Fibroblast of lung (primary cell): Measurements from ENCODE around the gene IGF2BP2. TPM values are rescaled to one million over a fixed set of nuclear protein-coding genes. Genes with fewer than 3 reads are reported as not detected.

Source experiments
- DNase-seq, 2 donors: peaks; one replicate each; pipeline versions ENCODE4 v3.0.0 to v3.0.0-alpha.2; 2010; ENCODE audit warnings: low read depth in 2 of 2
- H2AFZ ChIP-seq: 2 replicates; pipeline ENCODE4 v1.5.1; 2012; ENCODE audit warnings: low read length, control low read depth, inconsistent platforms
- H3K27ac ChIP-seq: 2 replicates; pipeline ENCODE4 v1.5.1; 2011; ENCODE audit warnings: low read length, control low read depth; ENCODE audit not compliant: insufficient read depth
- H3K27me3 ChIP-seq: 2 replicates; pipeline ENCODE4 v1.5.1; 2011; ENCODE audit warnings: mild to moderate bottlenecking, low read length; ENCODE audit not compliant: control insufficient read depth, insufficient read depth
- H3K36me3 ChIP-seq: 2 replicates; pipeline ENCODE4 v1.5.1; 2011; ENCODE audit warnings: low read length; ENCODE audit not compliant: control insufficient read depth, insufficient read depth
- H3K4me1 ChIP-seq: 2 replicates; pipeline ENCODE4 v1.5.1; 2011; ENCODE audit warnings: low read length; ENCODE audit not compliant: control insufficient read depth, insufficient read depth; ENCODE audit errors: extremely low read depth
- H3K4me2 ChIP-seq: 2 replicates; pipeline ENCODE4 v1.5.1; 2011; ENCODE audit warnings: low read length, control low read depth; ENCODE audit not compliant: insufficient read depth; ENCODE audit errors: extremely low read depth
- H3K4me3 ChIP-seq, 4 experiments: fragments of 200-600 bp in 1 of 4; sonication (generic) in 1 of 4; replicated peaks in 1 of 4; 2 replicates each; pipeline ENCODE4 v1.5.1; 2011 to 2016; ENCODE audit warnings: low read length in 4 of 4, low read depth in 3 of 4, mild to moderate bottlenecking in 3 of 4, control low read depth in 2 of 4, inconsistent platforms in 1 of 4, mixed read lengths in 1 of 4; ENCODE audit not compliant: insufficient read depth in 1 of 4; ENCODE audit errors: control extremely low read depth in 1 of 4
- H3K79me2 ChIP-seq: 2 replicates; pipeline ENCODE4 v1.5.1; 2012; ENCODE audit warnings: mild to moderate bottlenecking, low read length, inconsistent platforms; ENCODE audit not compliant: control insufficient read depth, insufficient read depth
- H3K9ac ChIP-seq: 2 replicates; pipeline ENCODE4 v1.5.1; 2011; ENCODE audit warnings: mild to moderate bottlenecking, low read length, control low read depth; ENCODE audit not compliant: insufficient read depth
- H3K9me3 ChIP-seq: 2 replicates; pipeline ENCODE4 v1.5.1; 2012; ENCODE audit warnings: low read depth, low read length; ENCODE audit not compliant: control insufficient read depth, insufficient read depth
- H4K20me1 ChIP-seq: 2 replicates; pipeline ENCODE4 v1.5.1; 2011; ENCODE audit warnings: low read length; ENCODE audit not compliant: control insufficient read depth, insufficient read depth; ENCODE audit errors: extremely low read depth
- EZH2 ChIP-seq: IDR thresholded peaks from 2 replicates; pipeline ENCODE4 v1.5.1; 2012; ENCODE audit warnings: low read length, control low read depth, mild to moderate bottlenecking; ENCODE audit errors: missing control alignments
- polyA plus RNA-seq, 2 donors: library from polyadenylated mRNA; depleted of rRNA in 1 of 2; stranded (reverse) in 1 of 2; unstranded in 1 of 2; fragments of >200 nt; gene quantifications; 2 replicates each; pipeline ENCODE4 v1.2.1, GENCODE V29; 2011 to 2012; ENCODE audit warnings: missing spikeins in 1 of 2
- total RNA-seq: library from RNA; depleted of rRNA; stranded (reverse); fragments of >200 nt; gene quantifications from 2 replicates; pipeline ENCODE4 v1.2.1, GENCODE V29; 2014
- TF ChIP-seq, protein P1 (sequence below), 2 donors: IDR thresholded peaks in 1 of 2; conservative IDR thresholded peaks in 1 of 2; 1 replicate in 1 of 2; 2 replicates in 1 of 2; pipeline ENCODE4 v1.5.1; 2011 to 2012; ENCODE audit warnings: low read length in 2 of 2, control low read depth in 1 of 2, inconsistent platforms in 1 of 2, low read depth in 1 of 2, mild to moderate bottlenecking in 1 of 2

The IGF2BP2 gene
- total and polyA plus RNA-seq, 2 donors (not counting 1 experiment from before 2014, with no cell fraction given) = 5.5 to 46.1 TPM

GRCh38 chr3:185741586-185741985, 83.3 kb downstream of the IGF2BP2 start:
- no peaks in the 10 kb centered on the region for H3K9me3 ChIP-seq
- no peaks in the 10 kb centered on the region for H4K20me1 ChIP-seq

DNA sequence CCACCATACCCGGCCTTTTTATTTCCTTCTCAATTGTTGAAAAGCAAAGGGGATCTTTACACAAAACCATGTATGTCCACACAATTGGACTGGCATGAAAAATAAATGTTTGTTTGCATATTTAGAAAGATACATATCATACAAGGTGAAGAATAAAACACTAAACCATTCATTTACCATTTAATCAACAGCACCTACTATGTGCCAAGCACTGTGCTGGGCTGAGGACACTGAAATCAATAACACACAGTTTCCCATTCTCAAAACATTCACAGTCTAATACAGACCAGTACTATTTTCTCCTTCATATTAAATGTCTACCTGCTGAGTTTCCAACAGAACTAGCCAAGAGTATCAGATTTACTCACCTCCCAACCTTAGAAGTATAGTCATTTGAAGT, 84.7 kb downstream of the IGF2BP2 start:
- no peak for TF ChIP-seq EZH2
- TF ChIP-seq, protein P1, sequence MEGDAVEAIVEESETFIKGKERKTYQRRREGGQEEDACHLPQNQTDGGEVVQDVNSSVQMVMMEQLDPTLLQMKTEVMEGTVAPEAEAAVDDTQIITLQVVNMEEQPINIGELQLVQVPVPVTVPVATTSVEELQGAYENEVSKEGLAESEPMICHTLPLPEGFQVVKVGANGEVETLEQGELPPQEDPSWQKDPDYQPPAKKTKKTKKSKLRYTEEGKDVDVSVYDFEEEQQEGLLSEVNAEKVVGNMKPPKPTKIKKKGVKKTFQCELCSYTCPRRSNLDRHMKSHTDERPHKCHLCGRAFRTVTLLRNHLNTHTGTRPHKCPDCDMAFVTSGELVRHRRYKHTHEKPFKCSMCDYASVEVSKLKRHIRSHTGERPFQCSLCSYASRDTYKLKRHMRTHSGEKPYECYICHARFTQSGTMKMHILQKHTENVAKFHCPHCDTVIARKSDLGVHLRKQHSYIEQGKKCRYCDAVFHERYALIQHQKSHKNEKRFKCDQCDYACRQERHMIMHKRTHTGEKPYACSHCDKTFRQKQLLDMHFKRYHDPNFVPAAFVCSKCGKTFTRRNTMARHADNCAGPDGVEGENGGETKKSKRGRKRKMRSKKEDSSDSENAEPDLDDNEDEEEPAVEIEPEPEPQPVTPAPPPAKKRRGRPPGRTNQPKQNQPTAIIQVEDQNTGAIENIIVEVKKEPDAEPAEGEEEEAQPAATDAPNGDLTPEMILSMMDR (conservative IDR thresholded peaks at IDR 0.05 in 1 of 2, IDR thresholded peaks at IDR 0.05 in 1 of 2; ENCODE audit: low read depth in 1 of 2, low read length in 2 of 2) = no peak
- no peaks in the 10 kb centered on the region for H4K20me1 ChIP-seq
- no peaks in the 10 kb centered on the region for H3K27me3 ChIP-seq
- H3K36me3 ChIP-seq = no peaks in the 10 kb centered on the region
- H3K4me1 ChIP-seq = peaks cover 19% of the 10 kb centered on the region
- no peak overlapping the region for H2AFZ ChIP-seq
- no peak overlapping the region for H3K4me3 ChIP-seq
- H3K27ac ChIP-seq = no peak overlapping the region
- H3K4me2 ChIP-seq = no peak overlapping the region
- no peak overlapping the region for H3K9ac ChIP-seq
- H3K9me3 ChIP-seq = no peaks in the 10 kb centered on the region
- peaks cover 72% of the 10 kb centered on the region for H3K79me2 ChIP-seq
- no peak for DNase-seq

More at GRCh38 chr3:185741586-185741985, 83.3 kb downstream of the IGF2BP2 start:
- TF ChIP-seq, protein P1 (conservative IDR thresholded peaks at IDR 0.05 in 1 of 2, IDR thresholded peaks at IDR 0.05 in 1 of 2; ENCODE audit: low read depth in 1 of 2, low read length in 2 of 2) = no peak
- no peak for TF ChIP-seq EZH2
- Histone ChIP-seq H3K27ac (no peak overlapping the region), H2AFZ (no peak overlapping the region), H3K4me2 (no peak overlapping the region), H3K9ac (no peak overlapping the region), H3K27me3 (no peaks in the 10 kb centered on the region), H3K36me3 (no peaks in the 10 kb centered on the region), H3K4me3 (no peak overlapping the region), H3K79me2 (peaks cover 67% of the 10 kb centered on the region), H3K4me1 (peaks cover 21% of the 10 kb centered on the region)
- no peak for DNase-seq

DNA sequence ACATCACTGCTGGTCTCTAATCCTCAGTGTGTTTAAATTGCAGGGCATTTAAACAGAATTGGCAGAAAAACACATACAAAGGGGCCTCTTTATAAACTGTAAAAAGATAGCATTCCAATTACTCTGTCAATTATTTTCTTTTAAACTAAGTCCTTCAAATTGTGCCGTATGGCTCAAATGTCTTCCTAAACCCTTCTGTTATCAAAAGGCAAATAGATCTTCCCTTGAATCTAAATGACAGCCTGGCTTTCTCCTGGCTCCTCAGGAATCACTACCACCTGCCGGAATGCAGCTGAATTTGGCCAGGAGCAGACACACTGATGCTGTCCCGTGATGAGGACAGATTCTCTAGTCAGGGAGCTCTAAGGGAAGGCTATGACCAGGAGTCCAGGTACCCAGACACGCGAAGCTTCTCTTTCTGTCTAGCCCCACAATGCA, 85.6 kb downstream of the IGF2BP2 start:
- H3K36me3 ChIP-seq = no peaks in the 10 kb centered on the region
- no peaks in the 10 kb centered on the region for H3K9me3 ChIP-seq
- H2AFZ ChIP-seq = no peak overlapping the region
- TF ChIP-seq, protein P1 (conservative IDR thresholded peaks at IDR 0.05 in 1 of 2, IDR thresholded peaks at IDR 0.05 in 1 of 2; ENCODE audit: low read depth in 1 of 2, low read length in 2 of 2) = no peak
- TF ChIP-seq EZH2 = no peak
- peaks cover 19% of the 10 kb centered on the region for H3K4me1 ChIP-seq
- no peaks in the 10 kb centered on the region for H4K20me1 ChIP-seq
- no peak overlapping the region for H3K27ac ChIP-seq
- no peak overlapping the region for H3K4me3 ChIP-seq
- H3K27me3 ChIP-seq = no peaks in the 10 kb centered on the region
- no peak overlapping the region for H3K9ac ChIP-seq
- no peak for DNase-seq
- H3K4me2 ChIP-seq = peak overlapping the region; percentile 66
- peaks cover 68% of the 10 kb centered on the region for H3K79me2 ChIP-seq
